Measurements from ENCODE around the gene RB1. TPM values are rescaled to one million over a fixed set of nuclear protein-coding genes. Genes with fewer than 3 reads are reported as not detected.

Gene RB1
- total and polyA plus RNA-seq, 9 of the 15 experiments (the other 6 are each of a cell fraction or from before 2014, with no cell fraction given) = 5.0 to 23.8 (median 17.9) TPM

DNA sequence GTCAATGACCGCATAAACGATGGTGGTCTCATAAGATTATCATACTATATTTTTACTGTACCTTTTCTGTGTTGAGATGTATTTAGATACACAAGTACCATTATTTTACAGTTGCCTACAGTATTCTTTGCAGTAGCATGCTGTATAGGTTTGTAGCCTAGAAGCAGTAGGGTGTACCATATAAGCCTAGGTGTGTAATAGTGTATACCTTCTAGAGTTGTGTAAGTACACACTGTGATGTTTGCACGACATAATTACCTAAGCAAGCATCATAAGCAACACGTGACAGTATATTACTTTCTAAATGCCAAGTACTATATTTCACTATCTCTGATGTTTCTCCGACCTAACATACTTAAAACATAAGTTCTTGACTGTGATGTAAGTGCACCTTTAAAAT lies 106.6 kb downstream of the RB1 start:
- BruUV-seq (replicated peaks) = no TSS peak
- Histone ChIP-seq H3K27ac (ENCODE audit: extremely low read depth, low read depth, low read length) (no peak overlapping the region), H3K9me3 (replicated peaks; ENCODE audit: control insufficient read depth, insufficient read depth, low read depth, low read length) (no peaks in the 10 kb centered on the region), H2AFZ (ENCODE audit: low read depth, low read length) (no peak overlapping the region), H3K9ac (ENCODE audit: insufficient read depth in 1 of 2, low read depth in 2 of 2, low read length in 2 of 2) (no peak overlapping the region), H3K79me2 (ENCODE audit: control insufficient read depth, insufficient read depth, low read length) (no peaks in the 10 kb centered on the region), H4K20me1 (replicated peaks; ENCODE audit: control insufficient read depth, insufficient read depth, low read length) (no peaks in the 10 kb centered on the region), H3K9me1 (ENCODE audit: control insufficient read depth, insufficient read depth, low read length) (no peaks in the 10 kb centered on the region), H3K4me2 (ENCODE audit: insufficient read depth, low read length) (no peak overlapping the region), H3K36me3 (ENCODE audit: control insufficient read depth, insufficient read depth, low read length) (no peaks in the 10 kb centered on the region), H3K4me3 (no peak overlapping the region), H3K27me3 (ENCODE audit: control insufficient read depth in 2 of 2, insufficient read depth in 2 of 2, low read length in 2 of 2) (no peaks in the 10 kb centered on the region), H3K4me1 (replicated peaks in 1 of 2; ENCODE audit: control insufficient read depth in 2 of 2, insufficient read depth in 2 of 2, low read length in 2 of 2) (no peaks in the 10 kb centered on the region)
- DNase-seq (ENCODE audit: extremely low read depth in 1 of 4, low spot score in 3 of 4) = no peak
- in situ Hi-C loops (cut with MboI) = no loop called here
- 94% methylated on average over 5 of the region's 5 CpGs for WGBS (ENCODE audit: insufficient coverage, low coverage, missing lambda C conversion rate)
- CTCF ChIA-PET (ENCODE audit: low intra/inter-chr PET ratio) = no interaction called here
- ATAC-seq = no peak
- POLR2A ChIA-PET = no interaction called here
- FAIRE-seq = no peak
- intact Hi-C loops (cut with micrococcal nuclease) = no loop called here
- no peak for TF ChIP-seq DNMT1 (IDR thresholded peaks at IDR 0.05)
- TF ChIP-seq MTA2 (IDR thresholded peaks at IDR 0.05; ENCODE audit: low read depth) = no peak
- no peak for TF ChIP-seq ZNF175 (CRISPR knock-in tag; IDR thresholded peaks at IDR 0.05; ENCODE audit: low read depth)
- no peak for TF ChIP-seq NFRKB (IDR thresholded peaks at IDR 0.05; ENCODE audit: low read depth)
- TF ChIP-seq PTRF (tag; IDR thresholded peaks at IDR 0.05) = no peak
- no peak for TF ChIP-seq PTBP1 (IDR thresholded peaks at IDR 0.05; ENCODE audit: low read depth, low read length)
- TF ChIP-seq ZNF174 (CRISPR knock-in tag; IDR thresholded peaks at IDR 0.05) = no peak
- no peak for TF ChIP-seq ZNF134 (CRISPR knock-in tag; conservative IDR thresholded peaks at IDR 0.05)
- no peak for TF ChIP-seq PHTF2 (CRISPR knock-in tag; IDR thresholded peaks at IDR 0.05)

Measured in K562 (cell line).